WERI-Rb-1 (cell line): Measurements from ENCODE around the gene RASSF3.

ENCODE experiments used
- DNase-seq: peaks from one replicate; pipeline ENCODE4 v3.0.0-alpha.2; 2020
- H3K27ac ChIP-seq: fragments of 250-450 bp; sonication (Bioruptor Pico); 2 replicates; pipeline ENCODE4 v1.5.1; 2020; ENCODE audit warnings: mild to moderate bottlenecking, moderate library complexity
- H3K27me3 ChIP-seq: fragments of 250-450 bp; sonication (Bioruptor Pico); 2 replicates; pipeline ENCODE4 v1.5.1; 2021; ENCODE audit warnings: mild to moderate bottlenecking, low read depth, moderate library complexity; ENCODE audit not compliant: insufficient read depth, severe bottlenecking
- H3K36me3 ChIP-seq: fragments of 250-450 bp; sonication (Bioruptor Pico); 2 replicates; pipeline ENCODE4 v1.5.1; 2020; ENCODE audit warnings: mild to moderate bottlenecking, moderate library complexity
- H3K4me3 ChIP-seq: 2 replicates; pipeline ENCODE4 v1.5.1; 2011; ENCODE audit warnings: low read depth, mild to moderate bottlenecking, control low read depth, low read length
- H3K9me3 ChIP-seq: fragments of 250-450 bp; sonication (Bioruptor Pico); 2 replicates; pipeline ENCODE4 v1.5.1; 2021; ENCODE audit warnings: mild to moderate bottlenecking, moderate library complexity; ENCODE audit not compliant: severe bottlenecking
- CTCF ChIP-seq: IDR thresholded peaks from 2 replicates; pipeline ENCODE4 v1.5.1; 2011; ENCODE audit warnings: low read depth, mild to moderate bottlenecking, control low read depth, inconsistent platforms, low read length

Gene RASSF3

GRCh38 chr12:64733857-64734256 is 123.6 kb downstream of the RASSF3 start:
- H3K27me3 ChIP-seq: no peaks in the 10 kb centered on the region
- no peak overlapping the region for H3K4me3 ChIP-seq
- no peak for DNase-seq
- peaks cover 28% of the 10 kb centered on the region for H3K36me3 ChIP-seq
- H3K9me3 ChIP-seq: no peaks in the 10 kb centered on the region
- no peak for TF ChIP-seq CTCF
- H3K27ac ChIP-seq: no peak overlapping the region

- no peak overlapping the region for H3K4me3 ChIP-seq
- H3K36me3 ChIP-seq: peaks cover 40% of the 10 kb centered on the region
- no peak overlapping the region for H3K27ac ChIP-seq
- no peak for DNase-seq
- no peaks in the 10 kb centered on the region for H3K9me3 ChIP-seq
- H3K27me3 ChIP-seq: no peaks in the 10 kb centered on the region
- TF ChIP-seq CTCF: no peak
Observed at GRCh38 chr12:64735442-64735841, 125.1 kb downstream of the RASSF3 start.

GRCh38 chr12:64736771-64737170 is 126.5 kb downstream of the RASSF3 start:
- no peak for DNase-seq
- H3K36me3 ChIP-seq: peaks cover 46% of the 10 kb centered on the region
- H3K4me3 ChIP-seq: no peak overlapping the region
- no peak overlapping the region for H3K27ac ChIP-seq
- no peaks in the 10 kb centered on the region for H3K27me3 ChIP-seq
- no peak for TF ChIP-seq CTCF
- no peaks in the 10 kb centered on the region for H3K9me3 ChIP-seq

- Histone ChIP-seq H3K27ac (no peak overlapping the region), H3K27me3 (no peaks in the 10 kb centered on the region), H3K9me3 (no peaks in the 10 kb centered on the region), H3K36me3 (peaks cover 52% of the 10 kb centered on the region), H3K4me3 (no peak overlapping the region)
- DNase-seq: no peak
- TF ChIP-seq CTCF: no peak
Observed at GRCh38 chr12:64737539-64737938, 127.2 kb downstream of the RASSF3 start.

GRCh38 chr12:64739778-64740177 is 129.5 kb downstream of the RASSF3 start:
- no peak for DNase-seq
- H3K4me3 ChIP-seq: no peak overlapping the region
- peaks cover 68% of the 10 kb centered on the region for H3K36me3 ChIP-seq
- no peaks in the 10 kb centered on the region for H3K27me3 ChIP-seq
- no peak for TF ChIP-seq CTCF
- H3K27ac ChIP-seq: no peak overlapping the region
- no peaks in the 10 kb centered on the region for H3K9me3 ChIP-seq

GRCh38 chr12:64740646-64741045 is 130.4 kb downstream of the RASSF3 start:
- H3K4me3 ChIP-seq: no peak overlapping the region
- no peak for DNase-seq
- no peak for TF ChIP-seq CTCF
- peaks cover 65% of the 10 kb centered on the region for H3K36me3 ChIP-seq
- H3K9me3 ChIP-seq: no peaks in the 10 kb centered on the region
- no peak overlapping the region for H3K27ac ChIP-seq
- no peaks in the 10 kb centered on the region for H3K27me3 ChIP-seq
